GM12891 (cell line): Measurements from ENCODE around the gene COX11.

Experiments used
- PAX5 ChIP-seq: IDR thresholded peaks from 2 replicates; pipeline ENCODE4 v1.6.1; 2011; ENCODE audit warnings: low read length, moderate library complexity, mild to moderate bottlenecking; ENCODE audit not compliant: insufficient read depth, severe bottlenecking
- POLR2A ChIP-seq: IDR thresholded peaks from 2 replicates; pipeline ENCODE4 v1.6.1; 2011; ENCODE audit warnings: low read depth, low read length, control low read depth
- POLR2AphosphoS5 ChIP-seq: IDR thresholded peaks from 2 replicates; pipeline ENCODE4 v1.6.1; 2011; ENCODE audit warnings: low read depth, low read length, control low read depth
- SPI1 ChIP-seq: IDR thresholded peaks from 2 replicates; pipeline ENCODE4 v1.6.1; 2011; ENCODE audit warnings: low read depth, low read length, control low read depth
- TAF1 ChIP-seq: IDR thresholded peaks from 2 replicates; pipeline ENCODE4 v1.6.1; 2011; ENCODE audit warnings: low read depth, low read length, control low read depth

DNA sequence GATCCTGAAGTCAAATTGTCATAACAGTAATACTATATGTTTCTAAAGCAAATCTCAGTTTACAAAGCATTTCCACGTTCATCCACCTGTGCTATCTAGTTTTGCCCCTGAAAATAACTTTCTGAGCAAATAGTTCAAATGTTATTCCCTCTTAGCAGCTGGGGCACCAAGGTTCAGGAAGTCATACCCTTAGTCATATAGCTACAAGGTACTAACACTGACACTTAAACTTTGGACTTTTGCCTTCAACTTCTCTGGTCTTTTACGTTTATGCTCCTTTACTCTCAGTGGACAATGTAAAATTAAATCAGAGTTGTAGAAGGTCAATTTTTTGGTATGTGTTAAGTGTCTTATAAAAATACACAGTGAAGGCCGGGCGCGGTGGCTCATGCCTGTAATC lies 33.0 kb downstream of the COX11 start:
- TF ChIP-seq POLR2A: no peak
- no peak for TF ChIP-seq POLR2AphosphoS5
- no peak for TF ChIP-seq TAF1
- TF ChIP-seq PAX5: no peak
- TF ChIP-seq SPI1: no peak
